Measurements from ENCODE around the gene TNFSF15. TPM values are rescaled to one million over a fixed set of nuclear protein-coding genes. Genes with fewer than 3 reads are reported as not detected.

Gene TNFSF15
- total and polyA plus RNA-seq, 5 donors from 2014 or later = not detected

GRCh38 chr9:114775121-114775520 is 30.7 kb downstream of the TNFSF15 start:
- Mint-ChIP-seq H3K4me1 (peaks cover 0 to 24% (median 6%) of the 10 kb centered on the region in 4 donors), H3K36me3 (no peaks in the 10 kb centered on the region), H3K9me3 (peaks cover 0 to 6% (median 0%) of the 10 kb centered on the region in 7 donors), H3K27me3 (peaks cover 19% of the 10 kb centered on the region), H3K4me3 (no peak overlapping the region), H3K27ac (no peak overlapping the region)
- Histone ChIP-seq H3K4me1 (ENCODE audit: control insufficient read depth, insufficient read depth, low read length, poor library complexity, severe bottlenecking) (no peaks in the 10 kb centered on the region), H3K9me3 (ENCODE audit: control insufficient read depth in 2 of 2, low read length in 2 of 2) (no peaks in the 10 kb centered on the region), H3K36me3 (ENCODE audit: control insufficient read depth, insufficient read depth, low read length) (no peaks in the 10 kb centered on the region), H3K27ac (ENCODE audit: insufficient read depth, low read length, poor library complexity, severe bottlenecking) (no peak overlapping the region), H3K4me3 (ENCODE audit: low read depth, low read length) (no peak overlapping the region), H3K27me3 (ENCODE audit: control insufficient read depth, insufficient read depth, low read length) (peaks cover 16% of the 10 kb centered on the region)
- DNase-seq (no peak), ATAC-seq (ENCODE audit: low read depth in 2 of 2) (no peak)

- peaks cover 19% of the 10 kb centered on the region for H3K27me3 Mint-ChIP-seq
- H3K27ac Mint-ChIP-seq = peak overlapping the region in 1 of 3 donors; percentile 21
- H3K27me3 ChIP-seq (ENCODE audit: control insufficient read depth, insufficient read depth, low read length) = peaks cover 16% of the 10 kb centered on the region
- H3K4me1 ChIP-seq (ENCODE audit: control insufficient read depth, insufficient read depth, low read length, poor library complexity, severe bottlenecking) = no peaks in the 10 kb centered on the region
- H3K4me1 Mint-ChIP-seq = peaks cover 0 to 24% (median 6%) of the 10 kb centered on the region in 4 donors
- no peak overlapping the region for H3K4me3 Mint-ChIP-seq
- no peaks in the 10 kb centered on the region for H3K36me3 ChIP-seq (ENCODE audit: control insufficient read depth, insufficient read depth, low read length)
- no peaks in the 10 kb centered on the region for H3K36me3 Mint-ChIP-seq
- ATAC-seq (ENCODE audit: low read depth in 2 of 2) = no peak
- no peak overlapping the region for H3K27ac ChIP-seq (ENCODE audit: insufficient read depth, low read length, poor library complexity, severe bottlenecking)
- no peak overlapping the region for H3K4me3 ChIP-seq (ENCODE audit: low read depth, low read length)
- no peaks in the 10 kb centered on the region for H3K9me3 ChIP-seq (ENCODE audit: control insufficient read depth in 2 of 2, low read length in 2 of 2)
- DNase-seq = peak in 1 of 3 donors; percentile 30
- peaks cover 0 to 6% (median 0%) of the 10 kb centered on the region in 7 donors for H3K9me3 Mint-ChIP-seq
Measured at GRCh38 chr9:114774524-114774923, 31.3 kb downstream of the TNFSF15 start.

- ATAC-seq (ENCODE audit: low read depth in 2 of 2) = no peak
- Histone ChIP-seq H3K4me1 (ENCODE audit: control insufficient read depth, insufficient read depth, low read length, poor library complexity, severe bottlenecking) (no peaks in the 10 kb centered on the region), H3K27ac (ENCODE audit: insufficient read depth, low read length, poor library complexity, severe bottlenecking) (no peak overlapping the region), H3K27me3 (ENCODE audit: control insufficient read depth, insufficient read depth, low read length) (peaks cover 4% of the 10 kb centered on the region), H3K9me3 (ENCODE audit: control insufficient read depth in 2 of 2, low read length in 2 of 2) (no peaks in the 10 kb centered on the region), H3K4me3 (ENCODE audit: low read depth, low read length) (no peak overlapping the region), H3K36me3 (ENCODE audit: control insufficient read depth, insufficient read depth, low read length) (no peaks in the 10 kb centered on the region)
- Mint-ChIP-seq H3K9me3 (peaks cover 0 to 3% (median 0%) of the 10 kb centered on the region in 7 donors), H3K27me3 (peaks cover 13% of the 10 kb centered on the region), H3K4me3 (no peak overlapping the region), H3K4me1 (peaks cover 0 to 17% (median 5%) of the 10 kb centered on the region in 4 donors), H3K27ac (no peak overlapping the region), H3K36me3 (no peaks in the 10 kb centered on the region)
- DNase-seq = no peak
Measured at GRCh38 chr9:114771889-114772288, 34.0 kb downstream of the TNFSF15 start.

GRCh38 chr9:114770991-114771390 is 34.8 kb downstream of the TNFSF15 start:
- Mint-ChIP-seq H3K4me3 (no peak overlapping the region), H3K36me3 (no peaks in the 10 kb centered on the region), H3K27ac (no peak overlapping the region)

GRCh38 chr9:114769624-114770023 is 36.2 kb downstream of the TNFSF15 start:
- Mint-ChIP-seq H3K27me3 (peaks cover 12% of the 10 kb centered on the region), H3K36me3 (no peaks in the 10 kb centered on the region)
- no peak overlapping the region for H3K27ac ChIP-seq (ENCODE audit: insufficient read depth, low read length, poor library complexity, severe bottlenecking)

More at GRCh38 chr9:114770991-114771390, 34.8 kb downstream of the TNFSF15 start:
- H3K36me3 ChIP-seq (ENCODE audit: control insufficient read depth, insufficient read depth, low read length) = no peaks in the 10 kb centered on the region
- no peaks in the 10 kb centered on the region for H3K9me3 ChIP-seq (ENCODE audit: control insufficient read depth in 2 of 2, low read length in 2 of 2)
- peaks cover 4% of the 10 kb centered on the region for H3K27me3 ChIP-seq (ENCODE audit: control insufficient read depth, insufficient read depth, low read length)
- ATAC-seq (ENCODE audit: low read depth in 2 of 2) (no peak), DNase-seq (no peak)
- Mint-ChIP-seq H3K9me3 (peaks cover 0 to 4% (median 0%) of the 10 kb centered on the region in 7 donors), H3K27me3 (peaks cover 13% of the 10 kb centered on the region), H3K4me1 (peaks cover 0 to 14% (median 5%) of the 10 kb centered on the region in 4 donors)
- H3K4me1 ChIP-seq (ENCODE audit: control insufficient read depth, insufficient read depth, low read length, poor library complexity, severe bottlenecking) = no peaks in the 10 kb centered on the region
- H3K27ac ChIP-seq (ENCODE audit: insufficient read depth, low read length, poor library complexity, severe bottlenecking) = no peak overlapping the region
- no peak overlapping the region for H3K4me3 ChIP-seq (ENCODE audit: low read depth, low read length)

GRCh38 chr9:114763220-114763619 is 42.6 kb downstream of the TNFSF15 start:
- Histone ChIP-seq H3K36me3 (ENCODE audit: control insufficient read depth, insufficient read depth, low read length) (no peaks in the 10 kb centered on the region), H3K27ac (ENCODE audit: insufficient read depth, low read length, poor library complexity, severe bottlenecking) (no peak overlapping the region), H3K4me1 (ENCODE audit: control insufficient read depth, insufficient read depth, low read length, poor library complexity, severe bottlenecking) (no peaks in the 10 kb centered on the region), H3K9me3 (ENCODE audit: control insufficient read depth in 2 of 2, low read length in 2 of 2) (no peaks in the 10 kb centered on the region), H3K27me3 (ENCODE audit: control insufficient read depth, insufficient read depth, low read length) (peaks cover 20% of the 10 kb centered on the region), H3K4me3 (ENCODE audit: low read depth, low read length) (no peak overlapping the region)
- peaks cover 23% of the 10 kb centered on the region for H3K27me3 Mint-ChIP-seq
- DNase-seq = no peak
- peaks cover 0 to 6% (median 0%) of the 10 kb centered on the region in 7 donors for H3K9me3 Mint-ChIP-seq
- no peak for ATAC-seq (ENCODE audit: low read depth in 2 of 2)
- H3K4me1 Mint-ChIP-seq = no peaks in the 10 kb centered on the region
- peaks cover 4% of the 10 kb centered on the region for H3K36me3 Mint-ChIP-seq
- no peak overlapping the region for H3K4me3 Mint-ChIP-seq
- no peak overlapping the region for H3K27ac Mint-ChIP-seq

More at GRCh38 chr9:114769624-114770023, 36.2 kb downstream of the TNFSF15 start:
- H3K36me3 ChIP-seq (ENCODE audit: control insufficient read depth, insufficient read depth, low read length) = no peaks in the 10 kb centered on the region
- Mint-ChIP-seq H3K27ac (no peak overlapping the region), H3K4me3 (no peak overlapping the region), H3K4me1 (peaks cover 0 to under 1% (median under 1%) of the 10 kb centered on the region in 4 donors), H3K9me3 (peaks cover 0 to 5% (median 0%) of the 10 kb centered on the region in 7 donors)
- H3K9me3 ChIP-seq (ENCODE audit: control insufficient read depth in 2 of 2, low read length in 2 of 2) = no peaks in the 10 kb centered on the region
- no peak for ATAC-seq (ENCODE audit: low read depth in 2 of 2)
- H3K4me1 ChIP-seq (ENCODE audit: control insufficient read depth, insufficient read depth, low read length, poor library complexity, severe bottlenecking) = no peaks in the 10 kb centered on the region
- DNase-seq = peak in 1 of 3 donors; percentile 44
- H3K27me3 ChIP-seq (ENCODE audit: control insufficient read depth, insufficient read depth, low read length) = peaks cover 3% of the 10 kb centered on the region
- no peak overlapping the region for H3K4me3 ChIP-seq (ENCODE audit: low read depth, low read length)

- Histone ChIP-seq H3K36me3 (ENCODE audit: control insufficient read depth, insufficient read depth, low read length) (no peaks in the 10 kb centered on the region), H3K27me3 (ENCODE audit: control insufficient read depth, insufficient read depth, low read length) (peaks cover 20% of the 10 kb centered on the region), H3K4me1 (ENCODE audit: control insufficient read depth, insufficient read depth, low read length, poor library complexity, severe bottlenecking) (no peaks in the 10 kb centered on the region), H3K9me3 (ENCODE audit: control insufficient read depth in 2 of 2, low read length in 2 of 2) (no peaks in the 10 kb centered on the region), H3K4me3 (ENCODE audit: low read depth, low read length) (no peak overlapping the region), H3K27ac (ENCODE audit: insufficient read depth, low read length, poor library complexity, severe bottlenecking) (no peak overlapping the region)
- ATAC-seq (ENCODE audit: low read depth in 2 of 2) (no peak), DNase-seq (no peak)
- Mint-ChIP-seq H3K4me3 (no peak overlapping the region), H3K36me3 (peaks cover 4% of the 10 kb centered on the region), H3K9me3 (peaks cover 0 to 6% (median 1%) of the 10 kb centered on the region in 7 donors), H3K27me3 (peaks cover 34% of the 10 kb centered on the region), H3K27ac (no peak overlapping the region), H3K4me1 (no peaks in the 10 kb centered on the region)
Measured at GRCh38 chr9:114761523-114761922, 44.3 kb downstream of the TNFSF15 start.
